Breast epithelium (tissue), 3 donors: ENCODE data around the gene BTRC.

Experiments used
- CTCF ChIP-seq, 3 donors: fragments of 450-650 bp; IDR thresholded peaks; one replicate each; pipeline ENCODE4 v1.5.1; 2016 to 2017; ENCODE audit warnings: antibody characterized with exemption in 3 of 3, mild to moderate bottlenecking in 3 of 3, moderate library complexity in 3 of 3
- POLR2A ChIP-seq: fragments of 450-650 bp; IDR thresholded peaks from one replicate; pipeline ENCODE4 v1.6.1; 2016; ENCODE audit warnings: antibody characterized with exemption, mild to moderate bottlenecking, moderate library complexity

GRCh38 chr10:101355072-101355706 is 1.2 kb downstream of the BTRC start:
- TF ChIP-seq CTCF (IDR thresholded peaks at IDR 0.05) = no peak
- no peak for TF ChIP-seq POLR2A
